Medulla oblongata (tissue), 1 donor: Measurements from ENCODE around the gene DNAH9.

Experiments
- DNase-seq: peaks from one replicate; pipeline ENCODE4 v3.0.0-alpha.2; 2015; ENCODE audit errors: extremely low spot score

The DNAH9 gene, protein sequence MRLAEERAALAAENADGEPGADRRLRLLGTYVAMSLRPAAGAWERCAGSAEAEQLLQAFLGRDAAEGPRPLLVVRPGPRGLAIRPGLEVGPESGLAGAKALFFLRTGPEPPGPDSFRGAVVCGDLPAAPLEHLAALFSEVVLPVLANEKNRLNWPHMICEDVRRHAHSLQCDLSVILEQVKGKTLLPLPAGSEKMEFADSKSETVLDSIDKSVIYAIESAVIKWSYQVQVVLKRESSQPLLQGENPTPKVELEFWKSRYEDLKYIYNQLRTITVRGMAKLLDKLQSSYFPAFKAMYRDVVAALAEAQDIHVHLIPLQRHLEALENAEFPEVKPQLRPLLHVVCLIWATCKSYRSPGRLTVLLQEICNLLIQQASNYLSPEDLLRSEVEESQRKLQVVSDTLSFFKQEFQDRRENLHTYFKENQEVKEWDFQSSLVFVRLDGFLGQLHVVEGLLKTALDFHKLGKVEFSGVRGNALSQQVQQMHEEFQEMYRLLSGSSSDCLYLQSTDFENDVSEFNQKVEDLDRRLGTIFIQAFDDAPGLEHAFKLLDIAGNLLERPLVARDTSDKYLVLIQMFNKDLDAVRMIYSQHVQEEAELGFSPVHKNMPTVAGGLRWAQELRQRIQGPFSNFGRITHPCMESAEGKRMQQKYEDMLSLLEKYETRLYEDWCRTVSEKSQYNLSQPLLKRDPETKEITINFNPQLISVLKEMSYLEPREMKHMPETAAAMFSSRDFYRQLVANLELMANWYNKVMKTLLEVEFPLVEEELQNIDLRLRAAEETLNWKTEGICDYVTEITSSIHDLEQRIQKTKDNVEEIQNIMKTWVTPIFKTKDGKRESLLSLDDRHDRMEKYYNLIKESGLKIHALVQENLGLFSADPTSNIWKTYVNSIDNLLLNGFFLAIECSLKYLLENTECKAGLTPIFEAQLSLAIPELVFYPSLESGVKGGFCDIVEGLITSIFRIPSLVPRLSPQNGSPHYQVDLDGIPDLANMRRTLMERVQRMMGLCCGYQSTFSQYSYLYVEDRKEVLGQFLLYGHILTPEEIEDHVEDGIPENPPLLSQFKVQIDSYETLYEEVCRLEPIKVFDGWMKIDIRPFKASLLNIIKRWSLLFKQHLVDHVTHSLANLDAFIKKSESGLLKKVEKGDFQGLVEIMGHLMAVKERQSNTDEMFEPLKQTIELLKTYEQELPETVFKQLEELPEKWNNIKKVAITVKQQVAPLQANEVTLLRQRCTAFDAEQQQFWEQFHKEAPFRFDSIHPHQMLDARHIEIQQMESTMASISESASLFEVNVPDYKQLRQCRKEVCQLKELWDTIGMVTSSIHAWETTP (N-terminal part only)

GRCh38 chr17:11598274-11599221, at the start of gene DNAH9:
Gene DNAH9, plus strand, starts transcription at chr17:11598470. Its CDS starts 29 bp downstream, at chr17:11598499.
- peak; percentile 93 for DNase-seq

DNA sequence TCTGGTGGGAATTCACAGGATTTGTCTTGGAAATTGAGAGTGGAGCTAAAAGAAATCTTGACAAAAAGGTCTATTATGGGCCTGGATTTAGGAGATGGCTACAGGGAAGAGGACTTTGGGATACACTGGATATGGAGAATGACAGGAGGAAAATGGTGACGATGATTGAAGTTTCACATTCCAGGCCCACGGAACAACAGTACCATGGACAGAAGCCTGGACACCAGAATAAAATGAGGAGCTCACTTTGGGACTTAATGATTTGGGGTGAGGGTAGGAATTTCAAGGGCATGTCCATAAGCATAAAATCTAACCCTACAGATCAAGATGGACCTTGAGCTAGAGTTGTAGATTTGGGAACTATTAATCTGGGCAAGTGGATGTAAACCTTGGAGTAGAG, 47.8 kb upstream of the DNAH9 start:
- no peak for DNase-seq

DNA sequence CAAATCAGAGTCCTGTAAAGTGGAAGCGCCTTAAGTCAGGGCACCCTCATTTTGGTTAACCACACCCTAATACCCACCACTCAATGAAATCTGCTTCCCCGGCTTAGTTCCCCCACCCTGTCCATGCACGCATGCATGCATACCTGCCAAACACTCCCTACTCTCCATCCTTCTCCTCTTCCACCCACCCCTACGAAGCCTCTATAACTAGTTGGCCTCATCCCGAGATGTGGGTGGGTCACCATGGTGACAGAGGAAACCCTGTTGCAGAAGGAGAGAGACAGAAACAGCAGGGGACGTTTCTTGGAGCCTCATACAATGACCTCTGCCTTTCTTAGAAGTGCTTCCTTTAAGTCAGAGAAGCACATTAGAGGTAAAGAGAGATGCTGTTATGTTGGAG, 46.8 kb upstream of the DNAH9 start:
- no peak for DNase-seq

DNA sequence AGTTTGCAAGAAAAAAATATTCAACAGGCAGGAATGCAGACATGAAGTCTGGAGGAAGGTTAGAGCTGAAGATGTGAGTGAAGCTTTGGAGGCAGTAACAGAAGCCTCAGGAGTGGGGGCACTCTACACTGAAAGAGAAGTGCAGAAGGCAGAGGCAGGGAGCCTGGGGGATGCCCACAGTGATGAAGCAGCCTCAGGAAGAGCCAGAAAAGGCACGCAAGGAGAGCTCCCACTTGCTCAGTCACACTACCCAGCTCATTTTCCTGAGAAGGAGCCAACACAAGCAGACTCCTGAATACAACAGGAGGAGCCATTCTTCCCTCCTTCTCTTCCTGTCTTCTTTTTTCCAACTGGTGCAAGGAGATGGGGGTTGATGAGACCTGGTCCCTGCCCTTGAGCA, 45.1 kb upstream of the DNAH9 start:
- no peak for DNase-seq

- DNase-seq: no peak
These were observed 44.2 kb upstream of the DNAH9 start for GRCh38 chr17:11554042-11554441.

- DNase-seq: no peak
These were observed 43.7 kb upstream of the DNAH9 start for GRCh38 chr17:11554542-11554941.

DNA sequence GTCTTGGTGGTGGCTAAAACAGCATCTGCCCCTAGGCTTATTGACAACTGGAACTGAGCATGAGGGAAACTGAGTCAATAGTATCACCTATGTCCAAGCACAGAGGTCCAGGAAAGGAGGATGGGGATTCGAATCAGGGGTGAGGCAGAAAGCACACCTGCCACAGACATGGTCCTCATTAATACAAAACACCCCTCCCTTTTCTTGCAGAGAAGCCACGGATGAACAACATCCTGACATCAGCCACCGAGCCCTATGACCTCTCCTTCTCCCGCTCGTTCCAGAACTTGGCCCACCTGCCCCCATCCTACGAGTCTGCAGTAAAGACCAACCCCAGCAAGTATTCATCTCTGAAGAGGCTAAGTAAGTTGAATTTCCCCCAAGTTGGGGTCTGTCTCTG, 42.7 kb upstream of the DNAH9 start:
- no peak for DNase-seq

GRCh38 chr17:11557727-11558452, 40.4 kb upstream of the DNAH9 start:
- DNase-seq: no peak

DNA sequence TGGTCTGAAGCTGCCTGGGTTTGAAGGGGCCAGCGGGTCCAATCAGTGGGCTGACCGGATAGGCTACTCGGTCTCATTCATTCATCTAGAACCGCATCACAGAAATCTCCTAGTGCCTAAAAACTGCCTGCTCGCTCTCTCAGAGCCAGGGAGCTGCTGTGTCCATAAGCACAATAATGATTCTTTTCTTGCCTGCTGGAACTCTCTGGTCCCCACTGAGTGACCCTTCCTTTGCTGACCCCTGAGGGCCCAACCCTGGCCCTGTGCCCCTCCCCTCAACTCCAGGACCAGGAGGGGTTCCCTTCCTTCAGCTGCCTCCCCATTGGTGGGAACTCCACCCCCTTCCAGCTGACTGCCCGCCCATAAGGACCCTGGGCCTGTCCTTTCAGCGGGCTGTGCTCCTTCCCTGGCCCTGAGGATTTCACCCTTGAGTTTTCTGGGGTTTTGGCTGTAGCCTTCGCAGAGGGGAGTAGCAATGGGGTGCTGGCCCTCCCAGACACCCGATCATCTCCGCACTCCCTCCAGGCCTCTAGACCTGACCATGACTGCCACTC, 39.5 kb upstream of the DNAH9 start:
- no peak for DNase-seq

- no peak for DNase-seq
These were observed 38.7 kb upstream of the DNAH9 start for GRCh38 chr17:11559601-11560000.

GRCh38 chr17:11561281-11561680, 37.0 kb upstream of the DNAH9 start:
- no peak for DNase-seq

GRCh38 chr17:11561702-11562101, 36.6 kb upstream of the DNAH9 start:
- no peak for DNase-seq

DNA sequence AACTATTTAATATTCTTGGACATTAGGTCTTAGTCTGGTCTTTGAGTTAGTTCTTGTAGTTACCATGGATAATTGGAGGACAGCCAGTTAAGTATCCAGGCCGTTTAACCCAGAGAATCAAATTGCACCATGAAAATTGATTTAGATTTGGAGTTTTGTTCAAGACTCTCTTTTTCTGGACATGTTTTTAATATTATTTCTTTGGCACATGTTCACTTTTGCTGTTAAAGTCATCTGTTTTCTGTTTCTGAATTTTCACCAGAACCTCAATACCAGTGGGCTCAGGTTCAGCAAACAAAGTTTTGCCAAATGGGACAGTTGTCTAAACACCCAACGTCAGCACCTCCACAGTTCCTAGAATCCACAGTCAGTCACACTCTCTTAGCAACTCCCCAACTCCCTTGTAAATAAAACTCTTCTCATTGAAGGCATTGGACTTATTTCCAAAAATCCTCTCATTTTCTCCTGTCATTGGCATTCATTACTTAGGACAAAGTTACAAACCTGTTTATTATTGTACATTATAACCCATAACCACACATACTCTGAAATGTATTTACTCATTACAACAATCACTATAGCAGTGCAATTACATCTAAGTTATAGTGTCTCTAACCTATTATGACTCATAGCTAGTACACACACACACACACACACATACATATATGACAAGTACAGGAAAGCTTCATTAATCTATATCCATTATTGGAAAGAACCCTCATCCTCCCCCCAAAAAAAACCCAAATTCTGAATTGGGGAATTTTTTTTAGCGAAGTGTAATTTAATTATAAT, 33.5 kb upstream of the DNAH9 start:
- DNase-seq: peak; percentile 81

- peak; percentile 28 for DNase-seq
These were observed 32.7 kb upstream of the DNAH9 start for GRCh38 chr17:11565591-11565990.

- DNase-seq: no peak
These were observed 19.3 kb upstream of the DNAH9 start for GRCh38 chr17:11578998-11579397.

GRCh38 chr17:11580677-11581076, 17.6 kb upstream of the DNAH9 start:
- no peak for DNase-seq

DNA sequence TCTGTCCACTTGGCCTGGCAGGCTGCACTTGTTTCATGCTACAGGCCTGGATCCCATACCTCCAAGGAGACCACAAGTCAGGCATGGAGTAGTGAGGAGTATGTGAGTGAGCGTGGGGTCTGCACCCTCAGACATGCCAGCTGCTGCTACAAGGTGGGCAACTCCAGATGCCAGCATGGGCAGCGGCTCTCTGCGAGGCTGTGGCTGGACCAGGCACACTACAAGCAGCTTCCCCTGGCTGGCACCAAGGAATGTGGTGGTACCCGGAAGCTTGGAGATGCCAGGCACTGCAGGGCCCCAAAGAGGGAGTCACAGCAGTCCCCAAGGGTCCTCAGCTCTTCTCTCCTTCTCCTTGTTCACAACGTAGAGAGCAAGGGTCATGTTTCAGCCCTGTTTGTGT, 16.1 kb upstream of the DNAH9 start:
- DNase-seq: no peak

DNA sequence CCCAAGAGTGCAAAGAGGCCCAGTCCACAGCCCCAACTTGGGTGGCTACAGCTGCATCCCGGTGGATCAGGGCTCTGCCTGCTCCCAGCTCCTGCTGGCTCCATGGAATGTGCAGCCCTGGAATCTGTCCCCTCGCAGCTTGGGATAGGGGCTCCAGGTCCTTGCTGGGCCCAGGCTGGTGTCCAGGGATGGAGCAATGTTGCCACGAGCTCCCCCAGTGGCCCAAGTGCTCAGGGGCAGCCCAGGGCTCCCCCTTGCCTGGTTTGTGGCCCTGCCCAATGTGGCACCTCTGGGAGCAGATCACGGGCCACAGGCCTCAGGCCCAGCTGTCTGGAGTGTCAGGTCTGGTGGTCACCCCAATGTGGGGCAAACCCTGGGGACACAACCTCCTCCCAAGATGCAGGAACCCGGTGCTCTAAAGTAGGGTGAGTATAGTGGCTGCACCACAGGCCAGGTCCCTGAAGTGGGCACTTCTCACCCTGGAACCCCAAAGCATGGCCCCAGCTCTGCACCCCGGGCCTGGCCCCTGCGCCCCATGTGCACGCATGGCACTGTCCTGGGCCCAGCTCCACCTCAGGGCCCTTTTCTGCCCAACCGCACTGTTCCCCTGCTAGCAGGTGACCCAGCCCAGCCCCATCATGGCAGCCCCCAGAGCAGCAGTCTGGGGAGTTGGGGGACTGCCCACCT, 14.8 kb upstream of the DNAH9 start:
- no peak for DNase-seq
